ENCODE data around the gene MAGI3. TPM values are rescaled to one million over a fixed set of nuclear protein-coding genes. Genes with fewer than 3 reads are reported as not detected.

The MAGI3 gene
- total RNA-seq, 1 donor from 2014 or later, result 7.0 TPM

DNA sequence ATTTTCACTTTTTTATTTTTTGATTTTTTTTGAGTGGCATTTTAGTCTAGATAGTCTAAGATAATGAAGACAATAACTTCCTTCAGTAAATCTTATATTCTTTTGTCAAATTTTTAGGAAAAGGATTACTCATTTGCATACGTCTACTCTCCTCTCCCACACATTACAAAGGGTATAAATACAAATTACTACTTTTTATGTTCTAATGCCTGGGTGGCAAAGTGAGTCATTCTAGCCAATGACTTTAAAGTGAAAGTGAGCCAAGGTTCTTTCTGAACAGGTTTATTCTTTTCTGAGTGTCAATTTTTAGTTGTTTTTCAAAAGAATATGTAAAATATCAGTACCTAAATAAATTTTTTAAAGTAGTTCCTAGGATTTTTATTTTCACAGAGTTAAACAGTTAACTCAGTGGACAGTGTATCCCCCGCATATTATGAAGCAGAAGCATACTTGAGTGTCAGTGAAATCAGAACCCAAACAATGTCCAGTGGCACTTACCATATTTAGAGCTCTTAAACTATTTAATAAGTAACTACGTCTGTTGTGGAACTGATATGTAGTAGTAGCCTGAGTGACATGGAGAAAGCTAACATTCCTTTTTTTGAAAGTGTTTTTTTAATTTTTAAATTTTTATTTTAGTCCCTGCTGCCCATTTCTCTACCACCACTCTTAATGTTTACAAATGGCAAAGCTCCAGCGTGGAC, 227.3 kb downstream of the MAGI3 start:
- H3K27me3 Mint-ChIP-seq (ENCODE audit: unreplicated experiment), result no peaks in the 10 kb centered on the region
- peaks cover 8% of the 10 kb centered on the region for H3K36me3 Mint-ChIP-seq (ENCODE audit: unreplicated experiment)
- TF ChIP-seq, protein P1, sequence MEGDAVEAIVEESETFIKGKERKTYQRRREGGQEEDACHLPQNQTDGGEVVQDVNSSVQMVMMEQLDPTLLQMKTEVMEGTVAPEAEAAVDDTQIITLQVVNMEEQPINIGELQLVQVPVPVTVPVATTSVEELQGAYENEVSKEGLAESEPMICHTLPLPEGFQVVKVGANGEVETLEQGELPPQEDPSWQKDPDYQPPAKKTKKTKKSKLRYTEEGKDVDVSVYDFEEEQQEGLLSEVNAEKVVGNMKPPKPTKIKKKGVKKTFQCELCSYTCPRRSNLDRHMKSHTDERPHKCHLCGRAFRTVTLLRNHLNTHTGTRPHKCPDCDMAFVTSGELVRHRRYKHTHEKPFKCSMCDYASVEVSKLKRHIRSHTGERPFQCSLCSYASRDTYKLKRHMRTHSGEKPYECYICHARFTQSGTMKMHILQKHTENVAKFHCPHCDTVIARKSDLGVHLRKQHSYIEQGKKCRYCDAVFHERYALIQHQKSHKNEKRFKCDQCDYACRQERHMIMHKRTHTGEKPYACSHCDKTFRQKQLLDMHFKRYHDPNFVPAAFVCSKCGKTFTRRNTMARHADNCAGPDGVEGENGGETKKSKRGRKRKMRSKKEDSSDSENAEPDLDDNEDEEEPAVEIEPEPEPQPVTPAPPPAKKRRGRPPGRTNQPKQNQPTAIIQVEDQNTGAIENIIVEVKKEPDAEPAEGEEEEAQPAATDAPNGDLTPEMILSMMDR (IDR thresholded peaks at IDR 0.05), result no peak
- H3K27ac Mint-ChIP-seq (ENCODE audit: unreplicated experiment), result no peak overlapping the region
- DNase-seq (ENCODE audit: extremely low spot score, unreplicated experiment), result no peak
- H3K9me3 Mint-ChIP-seq (ENCODE audit: unreplicated experiment), result no peaks in the 10 kb centered on the region
- H3K4me3 Mint-ChIP-seq (ENCODE audit: unreplicated experiment), result no peak overlapping the region
- H3K4me1 Mint-ChIP-seq (ENCODE audit: unreplicated experiment), result peaks cover 5% of the 10 kb centered on the region

DNA sequence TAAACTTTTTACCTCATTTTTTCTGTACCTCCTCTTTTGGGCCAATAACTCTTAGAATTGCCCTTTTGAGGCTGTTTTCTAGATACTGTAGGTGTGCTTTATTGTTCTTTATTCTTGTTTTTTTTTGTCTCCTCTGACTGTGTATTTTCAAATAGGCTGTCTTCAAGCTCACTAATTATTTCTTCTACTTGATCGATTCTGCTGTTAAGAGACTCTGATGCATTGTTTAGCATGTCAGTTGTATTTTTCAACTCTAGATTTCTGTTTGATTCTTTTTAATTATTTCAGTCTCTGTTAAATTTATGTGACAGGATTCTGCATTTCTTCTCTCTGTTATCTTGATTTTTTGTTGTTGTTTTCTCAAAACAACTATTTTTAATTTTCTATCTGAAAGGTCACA, 238.7 kb downstream of the MAGI3 start:
- Mint-ChIP-seq H3K4me3 (ENCODE audit: unreplicated experiment) (no peak overlapping the region), H3K27me3 (ENCODE audit: unreplicated experiment) (no peaks in the 10 kb centered on the region), H3K36me3 (ENCODE audit: unreplicated experiment) (peaks cover 38% of the 10 kb centered on the region), H3K4me1 (ENCODE audit: unreplicated experiment) (no peaks in the 10 kb centered on the region), H3K27ac (ENCODE audit: unreplicated experiment) (no peak overlapping the region), H3K9me3 (ENCODE audit: unreplicated experiment) (peaks cover 45% of the 10 kb centered on the region)
- DNase-seq (ENCODE audit: extremely low spot score, unreplicated experiment), result no peak
- TF ChIP-seq, protein P1 (IDR thresholded peaks at IDR 0.05), result no peak

DNA sequence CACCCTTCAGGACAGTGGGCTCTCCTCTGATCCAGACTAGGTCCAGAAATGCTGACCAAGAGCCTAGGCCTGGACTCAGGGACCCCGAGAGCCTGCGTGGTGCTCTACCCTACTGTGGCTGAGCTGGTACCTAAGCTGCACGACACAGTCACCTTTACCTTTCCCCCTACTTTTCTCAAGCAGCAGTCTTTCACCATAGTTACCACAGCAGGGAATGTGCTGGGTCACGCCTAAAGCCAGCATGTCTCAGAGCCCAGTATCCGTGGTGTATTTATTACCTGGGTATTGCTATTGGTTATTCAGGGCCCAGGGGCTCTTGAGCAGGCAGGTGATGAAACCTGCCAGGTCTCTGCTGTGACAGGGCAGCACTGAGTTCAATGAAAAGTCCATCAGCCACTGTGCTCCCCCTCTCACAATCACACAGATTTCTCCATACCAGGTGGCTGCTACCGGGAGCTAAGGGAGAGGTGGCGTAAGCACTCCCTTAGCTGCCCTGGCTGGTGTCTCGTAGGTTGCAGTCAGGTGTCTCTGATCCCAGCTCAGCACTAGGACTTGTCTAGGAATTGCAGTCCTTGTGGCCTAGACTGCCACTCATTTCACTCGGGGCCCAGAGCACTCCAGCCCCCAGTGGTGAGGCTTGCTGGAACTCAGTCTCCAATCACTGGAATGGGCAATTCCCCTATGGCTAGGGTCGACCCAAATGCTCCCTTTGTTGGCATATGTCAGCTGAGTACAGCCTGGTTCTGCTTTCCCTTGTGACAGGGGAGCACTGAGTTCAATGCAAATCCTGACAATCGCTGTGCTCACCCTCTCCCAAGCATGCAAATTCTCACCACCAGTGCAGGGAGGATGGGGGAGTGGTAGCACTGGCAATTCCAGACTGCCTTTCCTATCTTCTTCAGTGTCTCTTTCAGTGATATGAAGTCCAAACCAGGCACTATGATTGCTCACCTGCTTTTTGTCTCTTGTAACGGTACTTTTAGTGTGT, 240.3 kb downstream of the MAGI3 start:
- H3K27ac Mint-ChIP-seq (ENCODE audit: unreplicated experiment), result no peak overlapping the region
- TF ChIP-seq, protein P1 (IDR thresholded peaks at IDR 0.05), result no peak
- H3K36me3 Mint-ChIP-seq (ENCODE audit: unreplicated experiment), result peaks cover 24% of the 10 kb centered on the region

DNA sequence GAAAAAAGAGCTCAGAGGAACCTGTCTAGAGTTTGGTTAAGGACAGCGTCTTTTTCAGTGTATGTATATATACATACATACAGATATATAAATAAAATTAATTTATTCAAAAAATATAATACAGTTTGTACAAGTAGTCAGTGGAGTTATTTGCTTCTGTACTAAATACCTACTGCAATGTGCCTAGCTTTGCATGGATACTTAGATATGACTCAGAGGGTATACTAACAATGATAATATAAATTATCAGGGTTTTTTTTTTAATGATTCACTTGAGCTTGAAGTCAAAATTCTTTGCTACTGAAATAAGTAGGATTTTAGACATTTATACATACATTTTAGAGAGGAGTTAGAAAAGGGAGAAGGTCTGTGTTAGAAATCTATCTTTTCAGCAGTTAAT, 251.1 kb downstream of the MAGI3 start:
- DNase-seq (ENCODE audit: extremely low spot score, unreplicated experiment), result no peak
- peaks cover 15% of the 10 kb centered on the region for H3K36me3 Mint-ChIP-seq (ENCODE audit: unreplicated experiment)
- H3K4me1 Mint-ChIP-seq (ENCODE audit: unreplicated experiment), result no peaks in the 10 kb centered on the region
- no peak overlapping the region for H3K4me3 Mint-ChIP-seq (ENCODE audit: unreplicated experiment)
- H3K9me3 Mint-ChIP-seq (ENCODE audit: unreplicated experiment), result peaks cover 4% of the 10 kb centered on the region
- no peak overlapping the region for H3K27ac Mint-ChIP-seq (ENCODE audit: unreplicated experiment)
- TF ChIP-seq, protein P1 (IDR thresholded peaks at IDR 0.05), result no peak
- H3K27me3 Mint-ChIP-seq (ENCODE audit: unreplicated experiment), result no peaks in the 10 kb centered on the region

More for the DNA sequence above, 240.3 kb downstream of the MAGI3 start:
- no peak for DNase-seq (ENCODE audit: extremely low spot score, unreplicated experiment)
- no peaks in the 10 kb centered on the region for H3K4me1 Mint-ChIP-seq (ENCODE audit: unreplicated experiment)
- peaks cover 33% of the 10 kb centered on the region for H3K9me3 Mint-ChIP-seq (ENCODE audit: unreplicated experiment)
- H3K4me3 Mint-ChIP-seq (ENCODE audit: unreplicated experiment), result no peak overlapping the region
- H3K27me3 Mint-ChIP-seq (ENCODE audit: unreplicated experiment), result no peaks in the 10 kb centered on the region

- no peaks in the 10 kb centered on the region for H3K4me1 Mint-ChIP-seq (ENCODE audit: unreplicated experiment)
- TF ChIP-seq, protein P1 (IDR thresholded peaks at IDR 0.05), result no peak
- H3K4me3 Mint-ChIP-seq (ENCODE audit: unreplicated experiment), result no peak overlapping the region
- no peak overlapping the region for H3K27ac Mint-ChIP-seq (ENCODE audit: unreplicated experiment)
- no peaks in the 10 kb centered on the region for H3K27me3 Mint-ChIP-seq (ENCODE audit: unreplicated experiment)
- no peak for DNase-seq (ENCODE audit: extremely low spot score, unreplicated experiment)
- H3K9me3 Mint-ChIP-seq (ENCODE audit: unreplicated experiment), result no peaks in the 10 kb centered on the region
- peaks cover 12% of the 10 kb centered on the region for H3K36me3 Mint-ChIP-seq (ENCODE audit: unreplicated experiment)
Observed at GRCh38 chr1:113647164-113647563, 256.8 kb downstream of the MAGI3 start.
